GM06990 (cell line): ENCODE data around the gene LIMK2.

ENCODE experiments used
- DNase-seq: peaks from one replicate; pipeline ENCODE4 v3.0.0-alpha.2; 2011; ENCODE audit not compliant: insufficient read length; ENCODE audit errors: extremely low read depth
- H3K27me3 ChIP-seq: replicated peaks from 2 replicates; pipeline ENCODE4 v1.6.0; 2011; ENCODE audit warnings: low read length; ENCODE audit not compliant: control insufficient read depth, insufficient read depth
- H3K36me3 ChIP-seq: 2 replicates; pipeline ENCODE4 v1.5.1; 2011; ENCODE audit warnings: low read length; ENCODE audit not compliant: control insufficient read depth, insufficient read depth
- H3K4me3 ChIP-seq: replicated peaks from 2 replicates; pipeline ENCODE4 v1.5.1; 2011; ENCODE audit warnings: low read depth, mild to moderate bottlenecking, control low read depth, low read length
- TF ChIP-seq, protein P1 (sequence below): IDR thresholded peaks from 2 replicates; pipeline ENCODE4 v1.5.1; 2011; ENCODE audit warnings: low read length, control low read depth, mild to moderate bottlenecking, inconsistent platforms; ENCODE audit not compliant: insufficient read depth, poor library complexity, severe bottlenecking

Gene LIMK2

DNA sequence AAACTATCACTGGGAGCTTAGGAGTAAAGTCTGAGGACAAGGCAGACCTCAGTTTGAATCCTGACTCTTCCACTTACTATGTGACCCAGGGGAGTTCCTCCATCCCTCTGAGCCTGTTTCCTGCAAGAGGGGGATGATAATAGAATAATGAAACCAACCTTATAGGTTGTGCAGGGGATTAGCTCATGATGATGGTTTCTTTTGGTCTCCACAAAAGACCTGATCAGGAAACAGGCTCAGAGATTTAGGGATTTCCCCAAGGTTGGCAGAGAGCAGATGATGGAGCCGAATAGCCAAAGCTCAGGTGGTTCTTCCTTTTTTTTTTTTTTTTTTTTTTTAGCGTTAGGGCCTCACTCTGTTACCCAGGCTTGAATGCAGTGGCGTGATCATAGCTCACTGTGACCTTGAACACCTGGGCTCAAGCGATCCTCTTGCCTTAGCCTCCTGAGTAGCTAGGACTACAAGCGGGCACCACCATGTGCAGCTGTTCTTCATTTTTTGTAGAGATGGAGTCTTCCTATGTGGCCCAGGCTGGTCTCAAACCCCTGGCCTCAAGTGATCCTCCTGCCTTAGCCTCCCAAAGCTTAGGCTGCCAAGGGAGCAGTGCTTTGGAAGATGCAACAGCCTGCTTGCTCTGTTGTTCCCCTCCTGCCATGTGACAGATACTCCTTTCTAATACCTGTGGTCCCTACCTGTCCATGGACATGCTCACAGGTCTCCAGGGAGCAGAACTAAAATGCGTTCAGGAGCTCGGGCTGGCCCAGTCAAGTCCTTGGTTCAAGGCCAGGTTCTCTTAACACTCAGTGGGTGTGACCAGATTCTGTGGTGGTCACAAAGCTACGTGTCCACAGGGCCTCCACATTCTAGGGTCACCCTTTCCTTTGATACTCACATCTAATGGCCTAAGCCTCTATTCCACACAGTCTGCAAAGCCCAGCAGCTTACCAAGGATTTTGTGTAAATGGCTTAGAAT, 111.8 kb downstream of the LIMK2 start:
- DNase-seq, result no peak
- TF ChIP-seq, protein P1, sequence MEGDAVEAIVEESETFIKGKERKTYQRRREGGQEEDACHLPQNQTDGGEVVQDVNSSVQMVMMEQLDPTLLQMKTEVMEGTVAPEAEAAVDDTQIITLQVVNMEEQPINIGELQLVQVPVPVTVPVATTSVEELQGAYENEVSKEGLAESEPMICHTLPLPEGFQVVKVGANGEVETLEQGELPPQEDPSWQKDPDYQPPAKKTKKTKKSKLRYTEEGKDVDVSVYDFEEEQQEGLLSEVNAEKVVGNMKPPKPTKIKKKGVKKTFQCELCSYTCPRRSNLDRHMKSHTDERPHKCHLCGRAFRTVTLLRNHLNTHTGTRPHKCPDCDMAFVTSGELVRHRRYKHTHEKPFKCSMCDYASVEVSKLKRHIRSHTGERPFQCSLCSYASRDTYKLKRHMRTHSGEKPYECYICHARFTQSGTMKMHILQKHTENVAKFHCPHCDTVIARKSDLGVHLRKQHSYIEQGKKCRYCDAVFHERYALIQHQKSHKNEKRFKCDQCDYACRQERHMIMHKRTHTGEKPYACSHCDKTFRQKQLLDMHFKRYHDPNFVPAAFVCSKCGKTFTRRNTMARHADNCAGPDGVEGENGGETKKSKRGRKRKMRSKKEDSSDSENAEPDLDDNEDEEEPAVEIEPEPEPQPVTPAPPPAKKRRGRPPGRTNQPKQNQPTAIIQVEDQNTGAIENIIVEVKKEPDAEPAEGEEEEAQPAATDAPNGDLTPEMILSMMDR, result no peak
- no peak overlapping the region for H3K4me3 ChIP-seq
- no peaks in the 10 kb centered on the region for H3K27me3 ChIP-seq
- H3K36me3 ChIP-seq, result peaks cover 18% of the 10 kb centered on the region

DNA sequence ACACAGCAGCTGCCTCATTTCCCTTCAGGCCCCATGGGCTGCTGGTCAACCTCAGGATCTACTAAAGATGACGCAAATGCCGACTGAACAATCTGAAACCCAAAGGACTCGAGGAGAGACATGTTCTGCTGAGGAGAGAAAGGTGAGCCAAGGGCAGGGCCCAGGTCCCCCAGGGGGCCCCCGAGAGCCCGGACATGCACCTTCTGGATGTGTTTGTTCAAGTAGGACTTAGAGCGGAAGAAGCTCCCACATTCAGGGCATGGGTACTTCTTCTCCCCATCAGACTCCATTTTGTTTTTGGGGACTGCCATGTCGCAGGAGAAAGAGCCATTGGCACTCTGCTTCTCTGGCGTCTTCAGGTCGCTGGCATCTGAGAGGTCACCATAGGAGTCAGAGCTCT, 114.8 kb downstream of the LIMK2 start:
- Histone ChIP-seq H3K4me3 (no peak overlapping the region), H3K27me3 (no peaks in the 10 kb centered on the region), H3K36me3 (peaks cover 27% of the 10 kb centered on the region)
- no peak for DNase-seq
- TF ChIP-seq, protein P1, result no peak

DNA sequence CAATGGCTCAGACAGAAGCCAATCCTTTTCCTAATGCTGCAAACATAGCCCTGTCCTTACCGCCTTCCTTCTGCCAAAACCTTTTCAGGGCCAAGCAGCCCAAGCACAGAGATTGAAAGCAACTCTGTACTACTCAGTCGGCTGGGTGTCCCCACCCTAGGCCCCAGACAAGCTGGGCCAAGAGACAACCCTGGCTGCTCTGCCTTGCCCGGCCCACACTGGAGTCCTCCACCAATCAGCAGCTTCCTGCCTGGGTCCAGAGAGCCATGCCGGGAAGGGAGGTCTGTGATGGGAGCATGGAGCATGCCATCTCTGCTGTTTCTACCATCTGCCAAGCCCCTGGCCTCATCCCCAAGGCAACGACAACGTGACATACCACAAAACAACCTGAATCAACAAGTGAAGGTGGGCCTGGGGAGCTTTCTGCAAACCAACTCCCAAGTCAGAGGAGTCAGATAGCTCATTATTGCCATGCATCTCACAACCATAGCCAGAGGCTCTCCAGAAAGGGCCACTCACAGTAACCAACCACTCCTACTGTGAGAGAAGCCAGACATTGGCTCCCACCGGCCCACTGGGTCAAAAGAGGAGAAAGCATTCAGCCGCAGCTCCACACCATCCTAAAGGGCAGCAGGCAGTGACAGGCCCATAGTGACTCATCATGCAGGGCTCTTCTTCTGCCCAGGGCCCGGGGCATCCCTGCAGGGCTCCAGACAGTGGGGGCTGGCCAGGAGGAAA, 115.9 kb downstream of the LIMK2 start:
- Histone ChIP-seq H3K27me3 (no peaks in the 10 kb centered on the region), H3K4me3 (no peak overlapping the region), H3K36me3 (peaks cover 35% of the 10 kb centered on the region)
- no peak for DNase-seq
- TF ChIP-seq, protein P1, result no peak

DNA sequence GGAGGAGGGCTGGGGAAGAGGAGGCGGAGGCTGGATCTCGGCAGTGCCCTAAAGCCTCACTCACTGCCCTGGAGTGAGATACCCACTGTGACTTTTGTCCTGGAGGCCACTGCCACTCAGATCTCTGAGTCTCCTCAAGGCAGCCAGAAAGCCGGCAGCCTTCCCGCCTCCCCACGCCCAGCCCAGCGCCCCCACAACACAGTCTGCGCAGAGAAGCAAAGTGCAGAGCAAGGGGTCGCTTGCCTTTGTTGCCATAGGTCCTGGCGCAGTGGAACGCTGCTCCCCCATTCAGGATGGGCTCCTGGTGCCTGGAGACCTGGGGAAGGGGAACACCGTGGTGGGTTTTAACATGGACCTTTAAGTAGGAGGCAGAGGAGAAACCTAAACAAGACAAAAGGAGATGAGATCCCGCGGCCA, 116.5 kb downstream of the LIMK2 start:
- TF ChIP-seq, protein P1, result no peak
- Histone ChIP-seq H3K4me3 (no peak overlapping the region), H3K36me3 (peaks cover 35% of the 10 kb centered on the region), H3K27me3 (no peaks in the 10 kb centered on the region)
- no peak for DNase-seq

DNA sequence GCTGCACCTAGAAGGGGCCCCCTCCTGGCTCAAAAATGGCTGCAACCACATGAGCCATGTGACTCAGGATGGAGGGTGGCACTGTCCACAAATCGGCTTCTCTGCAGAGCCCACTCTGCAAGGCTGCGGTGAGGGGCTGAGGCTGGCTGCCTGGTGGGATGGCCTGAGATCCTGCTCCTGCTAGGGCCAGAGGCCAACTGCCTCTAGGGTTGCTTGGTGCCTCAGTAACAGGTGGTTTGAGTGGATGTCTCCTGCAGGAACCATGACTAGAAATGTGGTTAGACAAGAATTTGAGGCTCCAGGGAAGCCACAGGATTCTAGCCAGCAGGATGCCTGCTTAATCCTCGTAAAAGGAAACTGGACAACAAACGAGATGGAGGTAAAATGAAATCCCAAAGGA, 116.9 kb downstream of the LIMK2 start:
- Histone ChIP-seq H3K27me3 (no peaks in the 10 kb centered on the region), H3K4me3 (no peak overlapping the region), H3K36me3 (peaks cover 39% of the 10 kb centered on the region)
- TF ChIP-seq, protein P1, result no peak
- DNase-seq, result no peak
